ENCODE measurements around the gene TTC32.

TTC32 gene

DNA sequence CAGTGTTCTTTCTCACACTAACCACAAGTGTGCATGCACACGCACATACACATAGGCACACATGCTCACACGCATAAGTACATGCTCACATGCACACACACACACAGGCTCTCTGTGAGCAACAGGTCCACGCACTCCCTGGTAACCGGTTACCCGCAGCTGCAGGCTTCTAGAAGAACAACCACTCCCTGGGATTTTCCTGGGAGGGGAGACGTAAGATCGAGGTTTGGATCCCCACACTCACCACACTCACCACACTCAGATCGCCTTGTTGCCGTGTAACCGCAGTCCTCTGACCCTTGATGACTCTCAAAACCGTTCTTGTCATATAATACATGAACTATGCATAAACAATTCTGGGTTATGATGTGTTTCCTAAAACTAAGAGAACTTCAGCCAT lies 42.2 kb downstream of the TTC32 start:
- DNase-seq (ENCODE audit: low read depth), result no peak
- TF ChIP-seq, protein P1, sequence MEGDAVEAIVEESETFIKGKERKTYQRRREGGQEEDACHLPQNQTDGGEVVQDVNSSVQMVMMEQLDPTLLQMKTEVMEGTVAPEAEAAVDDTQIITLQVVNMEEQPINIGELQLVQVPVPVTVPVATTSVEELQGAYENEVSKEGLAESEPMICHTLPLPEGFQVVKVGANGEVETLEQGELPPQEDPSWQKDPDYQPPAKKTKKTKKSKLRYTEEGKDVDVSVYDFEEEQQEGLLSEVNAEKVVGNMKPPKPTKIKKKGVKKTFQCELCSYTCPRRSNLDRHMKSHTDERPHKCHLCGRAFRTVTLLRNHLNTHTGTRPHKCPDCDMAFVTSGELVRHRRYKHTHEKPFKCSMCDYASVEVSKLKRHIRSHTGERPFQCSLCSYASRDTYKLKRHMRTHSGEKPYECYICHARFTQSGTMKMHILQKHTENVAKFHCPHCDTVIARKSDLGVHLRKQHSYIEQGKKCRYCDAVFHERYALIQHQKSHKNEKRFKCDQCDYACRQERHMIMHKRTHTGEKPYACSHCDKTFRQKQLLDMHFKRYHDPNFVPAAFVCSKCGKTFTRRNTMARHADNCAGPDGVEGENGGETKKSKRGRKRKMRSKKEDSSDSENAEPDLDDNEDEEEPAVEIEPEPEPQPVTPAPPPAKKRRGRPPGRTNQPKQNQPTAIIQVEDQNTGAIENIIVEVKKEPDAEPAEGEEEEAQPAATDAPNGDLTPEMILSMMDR (IDR thresholded peaks at IDR 0.05; ENCODE audit: insufficient read depth, low read depth, low read length, missing control alignments), result no peak
- H3K4me3 ChIP-seq (ENCODE audit: low read depth, low read length), result no peak overlapping the region

DNA sequence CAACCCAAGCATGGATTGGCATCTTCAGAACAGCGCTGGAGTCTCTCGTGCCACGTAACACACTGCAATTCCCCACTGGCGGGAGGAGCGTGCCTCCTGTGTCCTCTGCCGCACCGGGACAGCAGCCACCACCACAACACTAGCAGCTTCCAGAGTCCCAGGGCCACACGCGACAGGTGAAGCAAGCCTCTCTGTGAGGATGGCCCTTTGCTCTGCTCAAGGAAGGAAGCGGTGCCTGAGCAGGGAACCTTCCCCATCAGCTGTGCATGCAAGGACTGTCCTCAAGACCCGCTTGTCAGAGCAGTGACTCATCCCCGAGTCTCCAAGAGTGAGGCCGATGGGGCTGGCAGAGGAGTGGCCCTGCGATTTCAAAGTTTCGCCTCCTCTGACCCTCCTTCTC lies 44.0 kb downstream of the TTC32 start:
- no peak overlapping the region for H3K4me3 ChIP-seq (ENCODE audit: low read depth, low read length)
- no peak for DNase-seq (ENCODE audit: low read depth)
- TF ChIP-seq, protein P1 (IDR thresholded peaks at IDR 0.05; ENCODE audit: insufficient read depth, low read depth, low read length, missing control alignments), result no peak

DNA sequence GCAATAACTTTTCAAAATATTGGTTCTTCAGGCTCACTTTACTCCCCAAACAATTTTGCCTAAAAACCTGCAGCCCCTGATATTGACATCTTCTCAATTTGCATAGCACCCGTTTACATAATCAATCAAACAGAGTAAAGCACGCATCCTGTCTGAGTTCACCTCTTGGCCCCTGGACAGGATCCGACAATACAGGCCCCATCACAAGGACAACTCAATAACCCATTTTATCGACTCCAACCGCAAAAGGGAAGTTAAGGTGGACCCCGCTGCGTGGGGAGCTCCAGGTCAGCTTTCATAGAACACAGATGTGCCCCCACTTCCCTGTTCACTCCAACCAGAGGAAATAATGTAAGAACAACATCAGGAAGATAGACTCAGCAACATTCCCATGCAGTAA lies 44.7 kb downstream of the TTC32 start:
- H3K4me3 ChIP-seq (ENCODE audit: low read depth, low read length), result no peak overlapping the region
- DNase-seq (ENCODE audit: low read depth), result no peak

DNA sequence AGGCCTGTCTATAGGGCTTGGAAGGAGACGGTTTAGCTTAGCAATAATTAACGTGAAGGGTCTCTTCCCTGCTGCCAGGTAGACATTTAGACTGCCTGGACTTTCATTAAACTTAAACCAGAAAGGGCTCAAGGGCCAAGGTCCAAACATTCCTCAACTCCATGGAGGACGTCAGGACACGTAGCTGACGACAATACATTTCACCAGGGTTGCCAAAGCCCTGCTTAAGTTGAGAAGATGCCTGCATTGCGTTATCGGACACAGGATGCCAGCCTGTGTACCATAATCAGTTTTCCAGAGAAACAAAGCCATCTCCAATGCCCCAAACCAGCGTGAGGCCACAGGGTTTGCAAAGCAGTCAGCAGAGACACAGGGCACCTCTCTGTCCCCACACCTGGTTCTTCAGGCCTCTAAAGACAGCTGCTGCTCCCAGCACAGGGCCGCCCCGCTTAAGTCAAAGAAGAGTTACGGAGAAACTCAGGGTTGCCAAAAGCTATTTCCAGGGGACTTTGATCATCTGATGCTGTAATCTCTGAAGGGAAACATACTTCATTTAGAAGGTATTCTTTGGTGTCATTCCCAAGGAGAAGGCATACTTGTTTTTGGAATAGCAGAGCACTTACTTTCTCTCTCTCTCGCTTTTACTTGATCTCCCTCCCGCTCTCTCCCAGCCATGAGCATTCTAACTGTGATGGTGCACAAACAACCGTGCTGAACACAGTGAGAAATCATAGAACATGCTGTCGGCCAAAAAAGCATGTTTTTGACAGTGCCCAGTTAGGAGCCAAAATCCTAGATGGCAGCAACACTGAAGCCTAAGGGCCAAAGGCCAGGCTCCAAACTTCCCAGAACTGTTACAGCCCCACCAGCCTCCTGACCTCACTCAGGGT lies 46.0 kb downstream of the TTC32 start:
- DNase-seq (ENCODE audit: low read depth), result no peak
- no peak overlapping the region for H3K4me3 ChIP-seq (ENCODE audit: low read depth, low read length)
- TF ChIP-seq, protein P1 (IDR thresholded peaks at IDR 0.05; ENCODE audit: insufficient read depth, low read depth, low read length, missing control alignments), result no peak

More for the DNA sequence above, 44.7 kb downstream of the TTC32 start:
- TF ChIP-seq, protein P1 (IDR thresholded peaks at IDR 0.05; ENCODE audit: insufficient read depth, low read depth, low read length, missing control alignments), result no peak

DNA sequence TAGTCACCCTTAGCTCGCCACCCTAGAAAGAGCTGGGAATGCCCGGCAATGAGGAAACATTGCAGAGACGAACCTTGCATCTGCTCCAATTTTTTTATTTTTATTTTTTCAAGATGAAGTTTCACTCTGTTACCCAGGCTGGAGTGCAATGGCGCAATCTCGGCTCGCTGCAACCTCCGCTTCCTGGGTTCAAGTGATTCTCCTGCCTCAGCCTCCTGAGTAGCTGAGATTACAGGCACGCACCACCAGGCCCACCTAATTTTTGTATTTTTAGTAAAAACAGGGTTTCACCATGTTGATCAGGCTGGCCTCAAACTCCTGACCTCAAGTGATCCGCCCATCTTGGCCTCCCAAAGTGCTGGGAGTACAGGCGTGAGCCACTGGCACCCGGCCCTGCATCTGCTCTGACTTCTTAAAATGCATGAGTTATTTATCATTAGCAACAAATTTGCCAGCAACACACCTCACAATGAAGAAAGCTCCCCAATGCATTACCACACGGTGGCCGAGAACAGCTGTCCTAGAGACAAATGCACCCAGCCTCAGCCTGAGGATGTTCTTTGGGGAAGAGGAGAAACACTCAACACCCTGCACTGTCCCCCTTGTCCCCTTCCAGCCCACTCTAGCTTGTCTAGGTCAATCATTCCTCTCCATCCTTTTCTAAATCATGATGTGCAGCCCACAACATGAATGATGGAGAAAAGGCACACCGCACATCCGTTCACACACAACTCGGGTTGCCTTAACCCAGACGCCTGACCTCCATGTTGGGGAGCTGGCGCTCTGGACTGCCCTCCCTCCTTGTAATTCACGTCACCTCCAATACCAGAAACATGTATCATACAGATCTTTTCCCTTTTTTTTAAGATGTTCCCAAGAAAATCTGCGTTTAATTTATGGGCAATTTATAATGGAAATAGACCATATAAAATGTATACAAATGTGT lies 46.9 kb downstream of the TTC32 start:
- H3K4me3 ChIP-seq (ENCODE audit: low read depth, low read length), result no peak overlapping the region
- TF ChIP-seq, protein P1 (IDR thresholded peaks at IDR 0.05; ENCODE audit: insufficient read depth, low read depth, low read length, missing control alignments), result no peak
- DNase-seq (ENCODE audit: low read depth), result no peak

DNA sequence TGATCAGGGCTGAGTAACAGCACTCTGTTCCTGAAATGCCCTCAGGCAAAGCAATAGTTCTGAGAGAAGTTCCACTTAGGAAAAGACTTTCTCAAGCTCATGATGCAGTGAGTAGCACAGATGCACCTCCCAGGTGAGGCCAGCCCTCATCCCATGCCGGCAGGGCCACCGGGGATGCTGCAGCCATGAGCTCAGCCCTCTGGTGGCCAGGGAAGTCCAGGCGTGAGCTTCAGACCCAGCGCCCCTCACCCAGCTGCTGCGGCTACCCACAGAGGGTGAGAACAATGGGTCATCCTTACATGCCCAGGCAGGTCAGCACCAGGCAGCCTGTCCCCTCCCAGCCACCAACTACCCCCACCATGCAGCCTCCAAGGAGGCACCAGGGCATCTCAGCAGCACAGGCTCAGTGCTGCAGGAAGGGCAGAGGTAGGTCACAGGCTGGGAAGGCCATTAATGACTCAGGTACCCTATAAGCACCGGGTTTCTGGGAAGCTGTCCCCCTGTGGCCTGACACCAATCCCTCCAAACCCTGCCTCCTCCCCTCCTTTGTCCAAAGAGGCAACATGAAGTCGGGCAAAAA lies 50.6 kb downstream of the TTC32 start:
- DNase-seq (ENCODE audit: low read depth), result no peak
- TF ChIP-seq, protein P1 (IDR thresholded peaks at IDR 0.05; ENCODE audit: insufficient read depth, low read depth, low read length, missing control alignments), result peak; percentile 12
- H3K4me3 ChIP-seq (ENCODE audit: low read depth, low read length), result no peak overlapping the region
